Measurements from ENCODE around the gene CNNM4. TPM values are rescaled to one million over a fixed set of nuclear protein-coding genes. Genes with fewer than 3 reads are reported as not detected.

The CNNM4 gene
- polyA plus RNA-seq, 1 experiment, result 7.2 TPM

GRCh38 chr2:96811917-96812316 lies 51.2 kb downstream of the CNNM4 start:
- Histone ChIP-seq H3K27me3 (ENCODE audit: control insufficient read depth, insufficient read depth, low read length) (no peaks in the 10 kb centered on the region), H3K4me3 (ENCODE audit: low read depth, low read length) (no peak overlapping the region), H3K36me3 (ENCODE audit: control insufficient read depth, insufficient read depth, low read length) (peaks cover 1% of the 10 kb centered on the region; the same call in 1 of the 2 replicates)
- POLR2A ChIA-PET, result no interaction called here
- no peak for DNase-seq (ENCODE audit: low read depth)
- TF ChIP-seq, protein P1, sequence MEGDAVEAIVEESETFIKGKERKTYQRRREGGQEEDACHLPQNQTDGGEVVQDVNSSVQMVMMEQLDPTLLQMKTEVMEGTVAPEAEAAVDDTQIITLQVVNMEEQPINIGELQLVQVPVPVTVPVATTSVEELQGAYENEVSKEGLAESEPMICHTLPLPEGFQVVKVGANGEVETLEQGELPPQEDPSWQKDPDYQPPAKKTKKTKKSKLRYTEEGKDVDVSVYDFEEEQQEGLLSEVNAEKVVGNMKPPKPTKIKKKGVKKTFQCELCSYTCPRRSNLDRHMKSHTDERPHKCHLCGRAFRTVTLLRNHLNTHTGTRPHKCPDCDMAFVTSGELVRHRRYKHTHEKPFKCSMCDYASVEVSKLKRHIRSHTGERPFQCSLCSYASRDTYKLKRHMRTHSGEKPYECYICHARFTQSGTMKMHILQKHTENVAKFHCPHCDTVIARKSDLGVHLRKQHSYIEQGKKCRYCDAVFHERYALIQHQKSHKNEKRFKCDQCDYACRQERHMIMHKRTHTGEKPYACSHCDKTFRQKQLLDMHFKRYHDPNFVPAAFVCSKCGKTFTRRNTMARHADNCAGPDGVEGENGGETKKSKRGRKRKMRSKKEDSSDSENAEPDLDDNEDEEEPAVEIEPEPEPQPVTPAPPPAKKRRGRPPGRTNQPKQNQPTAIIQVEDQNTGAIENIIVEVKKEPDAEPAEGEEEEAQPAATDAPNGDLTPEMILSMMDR (IDR thresholded peaks at IDR 0.05; ENCODE audit: insufficient read depth, low read depth, low read length), result no peak
- CTCF ChIA-PET, result interaction anchor here (2.0 kb wide), 1 partner anchor 46 kb away, joined by 6 read pairs; the partner anchor contains the start of gene ANKRD39

GRCh38 chr2:96813656-96814055 lies 53.0 kb downstream of the CNNM4 start:
- Histone ChIP-seq H3K27me3 (ENCODE audit: control insufficient read depth, insufficient read depth, low read length) (no peaks in the 10 kb centered on the region), H3K4me3 (ENCODE audit: low read depth, low read length) (no peak overlapping the region), H3K36me3 (ENCODE audit: control insufficient read depth, insufficient read depth, low read length) (peaks cover 1% of the 10 kb centered on the region; the same call in 1 of the 2 replicates)
- TF ChIP-seq, protein P1 (IDR thresholded peaks at IDR 0.05; ENCODE audit: insufficient read depth, low read depth, low read length), result no peak
- ChIA-PET CTCF (interaction anchor here (0.6 to 2.0 kb wide), 4 partner anchors 13 to 81 kb away, joined by 3 to 6 read pairs (median 4); partner anchors contain the start of gene ANKRD39), POLR2A (no interaction called here)
- DNase-seq (ENCODE audit: low read depth), result no peak

- no peak for DNase-seq (ENCODE audit: low read depth)
Measured at GRCh38 chr2:96815326-96816126, 54.8 kb downstream of the CNNM4 start.

GRCh38 chr2:96816127-96816835 lies 55.6 kb downstream of the CNNM4 start, which contains the start of gene CNNM3:
TSS of gene CNNM3 (plus strand) at chr2:96816268. CDS start at chr2:96816278, 10 bp downstream.
- Histone ChIP-seq H3K27me3 (ENCODE audit: control insufficient read depth, insufficient read depth, low read length) (no peaks in the 10 kb centered on the region), H3K4me3 (ENCODE audit: low read depth, low read length) (peak within 1 kb of the TSS; percentile 59), H3K36me3 (ENCODE audit: control insufficient read depth, insufficient read depth, low read length) (peaks cover 2% of the 10 kb centered on the region)
- POLR2A ChIA-PET, result interaction anchor here (0.7 kb wide), 1 partner anchor 11 kb away, joined by 3 read pairs; no protein-coding TSS in a partner anchor
- DNase-seq (ENCODE audit: low read depth), result peak; percentile 48
- CTCF ChIA-PET, result interaction anchor here (0.6 to 1.9 kb wide), 9 partner anchors 9 to 182 kb away, joined by 3 to 5 read pairs (median 4); partner anchors contain the start of gene ANKRD39
- TF ChIP-seq, protein P1 (IDR thresholded peaks at IDR 0.05; ENCODE audit: insufficient read depth, low read depth, low read length), result peak; percentile 53

More at GRCh38 chr2:96815326-96816126, 54.8 kb downstream of the CNNM4 start:
- H3K4me3 ChIP-seq (ENCODE audit: low read depth, low read length), result peak overlapping the region; percentile 59
- peaks cover 2% of the 10 kb centered on the region for H3K36me3 ChIP-seq (ENCODE audit: control insufficient read depth, insufficient read depth, low read length)
- TF ChIP-seq, protein P1 (IDR thresholded peaks at IDR 0.05; ENCODE audit: insufficient read depth, low read depth, low read length), result no peak
- no peaks in the 10 kb centered on the region for H3K27me3 ChIP-seq (ENCODE audit: control insufficient read depth, insufficient read depth, low read length)
- ChIA-PET POLR2A (no interaction called here), CTCF (interaction anchor here (0.6 to 1.9 kb wide), 6 partner anchors 16 to 408 kb away, joined by 3 to 5 read pairs (median 4); partner anchors contain the start of gene ANKRD39)

Measured in BJ (cell line).